Erythroblast (primary cell): ENCODE results near the gene ZCCHC2.

Experiments
- GATA1 ChIP-seq: IDR thresholded peaks from 2 replicates; pipeline ENCODE4 v1.6.1; 2011; ENCODE audit warnings: low read depth, mild to moderate bottlenecking, control low read depth, low read length, moderate library complexity
- POLR2A ChIP-seq: IDR thresholded peaks from 2 replicates; pipeline ENCODE4 v1.6.1; 2011; ENCODE audit warnings: mild to moderate bottlenecking, low read length

DNA sequence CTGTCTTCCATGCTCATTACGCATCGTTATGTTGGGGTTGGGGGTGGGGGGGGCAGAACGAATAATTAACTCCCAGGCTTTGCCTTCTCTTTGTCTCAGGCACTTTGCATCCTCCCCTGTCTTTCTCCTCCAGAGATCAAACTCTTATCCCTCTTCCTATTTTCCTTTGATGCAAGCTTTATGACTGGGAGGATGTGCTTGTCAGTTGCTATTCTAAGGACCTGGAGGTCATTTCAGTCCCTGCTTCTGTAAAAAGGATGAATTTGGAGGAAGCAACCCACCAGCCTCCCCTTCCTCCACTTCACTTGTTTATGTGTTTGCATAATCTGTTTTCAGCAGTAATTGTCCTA lies 87.5 kb downstream of the ZCCHC2 start:
- TF ChIP-seq POLR2A, result no peak
- no peak for TF ChIP-seq GATA1
